ENCODE measurements around the gene PHEX. TPM values are rescaled to one million over a fixed set of nuclear protein-coding genes. Genes with fewer than 3 reads are reported as not detected.
A peak's percentile ranks its signal among the peaks of the same experiment; 100 is the strongest.

PHEX gene
- polyA plus RNA-seq (2011; rRNA removed) (0.10 and 0.17 TPM in 2 replicates), polyA minus RNA-seq (2011; rRNA and poly(A)+ RNA removed) (0.62 TPM in 1 of 2 replicates, not detected in the other)

DNA sequence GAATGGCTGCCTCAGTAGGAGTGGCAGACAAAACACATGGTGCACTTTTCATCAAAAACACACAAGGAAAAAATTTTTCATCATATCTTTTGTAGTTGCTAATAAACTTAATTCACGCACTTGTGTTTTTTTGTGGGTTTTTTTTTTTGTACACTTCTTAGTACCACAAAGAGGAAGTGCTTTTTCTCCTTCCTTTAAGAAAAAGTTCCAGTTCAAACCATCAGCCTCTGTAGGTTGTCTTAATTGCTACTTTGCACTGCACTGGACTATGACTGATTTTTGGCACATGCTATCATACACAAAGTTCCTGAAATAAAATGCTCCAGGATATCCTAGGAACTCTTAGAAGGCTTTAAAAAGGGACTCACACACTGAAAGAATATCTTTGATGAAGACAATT lies at the start of gene PHEX:
PHEX (plus strand) TSS at position 242 of the 400 bp plus-strand sequence. CDS start 681 bp downstream, outside the sequence.
- Histone ChIP-seq H3K4me3 (ENCODE audit: low read depth, low read length) (no peak within 1 kb of the TSS), H3K27me3 (ENCODE audit: control insufficient read depth, insufficient read depth, low read length) (no peaks in the 10 kb centered on the region), H3K36me3 (ENCODE audit: control insufficient read depth, insufficient read depth, low read length) (no peaks in the 10 kb centered on the region)
- no peak for DNase-seq (ENCODE audit: low read depth)
- ChIA-PET POLR2A (no interaction called here), CTCF (no interaction called here)
- TF ChIP-seq, protein P1, sequence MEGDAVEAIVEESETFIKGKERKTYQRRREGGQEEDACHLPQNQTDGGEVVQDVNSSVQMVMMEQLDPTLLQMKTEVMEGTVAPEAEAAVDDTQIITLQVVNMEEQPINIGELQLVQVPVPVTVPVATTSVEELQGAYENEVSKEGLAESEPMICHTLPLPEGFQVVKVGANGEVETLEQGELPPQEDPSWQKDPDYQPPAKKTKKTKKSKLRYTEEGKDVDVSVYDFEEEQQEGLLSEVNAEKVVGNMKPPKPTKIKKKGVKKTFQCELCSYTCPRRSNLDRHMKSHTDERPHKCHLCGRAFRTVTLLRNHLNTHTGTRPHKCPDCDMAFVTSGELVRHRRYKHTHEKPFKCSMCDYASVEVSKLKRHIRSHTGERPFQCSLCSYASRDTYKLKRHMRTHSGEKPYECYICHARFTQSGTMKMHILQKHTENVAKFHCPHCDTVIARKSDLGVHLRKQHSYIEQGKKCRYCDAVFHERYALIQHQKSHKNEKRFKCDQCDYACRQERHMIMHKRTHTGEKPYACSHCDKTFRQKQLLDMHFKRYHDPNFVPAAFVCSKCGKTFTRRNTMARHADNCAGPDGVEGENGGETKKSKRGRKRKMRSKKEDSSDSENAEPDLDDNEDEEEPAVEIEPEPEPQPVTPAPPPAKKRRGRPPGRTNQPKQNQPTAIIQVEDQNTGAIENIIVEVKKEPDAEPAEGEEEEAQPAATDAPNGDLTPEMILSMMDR (IDR thresholded peaks at IDR 0.05; ENCODE audit: insufficient read depth, low read depth, low read length), result no peak

DNA sequence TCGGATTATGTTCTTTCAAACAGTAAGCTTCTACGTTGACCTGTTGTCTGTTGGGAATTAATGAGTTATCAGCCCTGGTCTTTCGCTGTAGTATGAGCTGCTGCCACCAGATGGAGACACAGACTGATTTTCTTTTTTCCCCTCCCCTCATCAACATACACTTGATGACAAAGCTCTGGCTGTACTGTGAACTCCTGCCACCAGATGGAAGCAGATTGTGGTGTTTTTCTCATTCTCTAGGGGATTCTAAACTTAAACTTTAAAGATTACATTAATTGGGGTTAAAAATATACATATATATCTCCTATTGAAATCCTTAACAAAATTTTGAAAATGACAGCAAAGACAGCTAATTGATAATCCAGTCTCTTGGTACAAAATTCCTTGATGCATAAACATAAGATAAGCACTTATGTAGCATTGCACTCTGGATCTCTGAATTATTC lies 46.8 kb upstream of the PHEX start:
- CTCF ChIA-PET, result interaction anchor here (0.6 to 2.4 kb wide), 28 partner anchors 8 to 1917 kb away, joined by 3 to 18 read pairs (median 4); no protein-coding TSS in a partner anchor
- POLR2A ChIA-PET, result no interaction called here
- no peaks in the 10 kb centered on the region for H3K27me3 ChIP-seq (ENCODE audit: control insufficient read depth, insufficient read depth, low read length)
- DNase-seq (ENCODE audit: low read depth), result no peak
- TF ChIP-seq, protein P1 (IDR thresholded peaks at IDR 0.05; ENCODE audit: insufficient read depth, low read depth, low read length), result peak; percentile 77
- H3K4me3 ChIP-seq (ENCODE audit: low read depth, low read length), result no peak overlapping the region
- no peaks in the 10 kb centered on the region; the same call in 1 of the 2 replicates for H3K36me3 ChIP-seq (ENCODE audit: control insufficient read depth, insufficient read depth, low read length)

DNA sequence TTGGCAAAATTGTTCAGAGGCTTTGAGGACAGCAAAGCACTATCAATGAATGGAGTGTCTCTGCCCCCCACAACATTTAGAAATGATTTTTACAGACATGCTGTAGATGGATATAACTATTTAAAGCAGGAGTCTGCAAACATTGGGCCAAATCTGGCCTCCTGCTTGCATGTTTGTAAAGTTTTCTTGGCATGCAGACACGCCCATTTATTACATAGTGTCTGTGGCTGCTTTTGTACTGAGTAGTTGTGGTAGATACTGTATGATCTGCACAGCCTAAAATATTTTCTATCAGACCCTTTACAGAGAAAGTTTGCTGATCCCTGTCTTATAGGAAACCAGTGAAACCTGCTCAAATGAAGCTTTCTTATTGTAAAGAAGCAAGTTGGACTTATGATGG lies 45.5 kb upstream of the PHEX start:
- Histone ChIP-seq H3K27me3 (ENCODE audit: control insufficient read depth, insufficient read depth, low read length) (no peaks in the 10 kb centered on the region), H3K36me3 (ENCODE audit: control insufficient read depth, insufficient read depth, low read length) (no peaks in the 10 kb centered on the region; the same call in 1 of the 2 replicates), H3K4me3 (ENCODE audit: low read depth, low read length) (no peak overlapping the region)
- DNase-seq (ENCODE audit: low read depth), result no peak
- ChIA-PET POLR2A (no interaction called here), CTCF (interaction anchor here (2.2 to 2.4 kb wide), 2 partner anchors 11 to 762 kb away, joined by 17 to 18 read pairs; no protein-coding TSS in a partner anchor)
- TF ChIP-seq, protein P1 (IDR thresholded peaks at IDR 0.05; ENCODE audit: insufficient read depth, low read depth, low read length), result no peak

DNA sequence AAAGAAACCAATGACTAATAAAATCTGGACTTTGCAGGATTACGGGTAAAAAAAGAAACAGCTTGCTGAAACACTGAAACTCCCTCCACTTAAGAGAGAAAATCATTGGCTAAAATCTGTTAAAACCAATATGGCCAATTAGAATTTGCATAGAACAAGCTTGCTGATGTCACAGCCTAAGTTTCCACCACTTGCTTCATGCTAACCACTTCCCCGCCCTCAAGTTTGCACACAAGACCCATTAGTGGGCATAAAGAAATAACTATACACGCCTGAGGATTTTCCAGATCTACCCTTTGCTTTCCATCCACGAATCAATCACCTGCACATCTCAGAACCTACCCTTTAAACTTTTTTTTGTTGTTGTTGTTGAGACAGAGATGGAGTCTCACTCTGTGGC lies 42.7 kb upstream of the PHEX start:
- ChIA-PET CTCF (no interaction called here), POLR2A (no interaction called here)
- TF ChIP-seq, protein P1 (IDR thresholded peaks at IDR 0.05; ENCODE audit: insufficient read depth, low read depth, low read length), result no peak
- Histone ChIP-seq H3K4me3 (ENCODE audit: low read depth, low read length) (no peak overlapping the region), H3K27me3 (ENCODE audit: control insufficient read depth, insufficient read depth, low read length) (no peaks in the 10 kb centered on the region), H3K36me3 (ENCODE audit: control insufficient read depth, insufficient read depth, low read length) (no peaks in the 10 kb centered on the region; the same call in 1 of the 2 replicates)
- no peak for DNase-seq (ENCODE audit: low read depth)

DNA sequence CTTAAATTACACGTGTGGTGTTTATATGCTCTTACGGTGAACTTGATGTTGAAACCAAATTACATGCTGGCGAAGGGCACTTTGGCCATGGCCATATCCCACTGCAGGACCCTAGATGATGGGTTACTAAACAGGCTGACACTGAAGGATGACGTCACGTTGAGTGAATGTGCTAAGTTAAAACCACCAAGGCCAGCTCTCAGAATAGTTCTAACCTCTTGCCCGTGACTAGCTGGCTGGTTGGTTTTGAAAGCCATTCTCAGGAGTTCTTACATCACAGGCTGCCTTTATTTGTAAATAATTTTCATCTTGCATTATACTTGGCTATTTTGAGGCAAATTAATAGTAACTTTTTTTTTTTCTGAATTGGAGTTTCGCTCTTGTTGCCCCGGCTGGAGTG lies 41.3 kb upstream of the PHEX start:
- DNase-seq (ENCODE audit: low read depth), result no peak
- Histone ChIP-seq H3K4me3 (ENCODE audit: low read depth, low read length) (no peak overlapping the region), H3K36me3 (ENCODE audit: control insufficient read depth, insufficient read depth, low read length) (no peaks in the 10 kb centered on the region; the same call in 1 of the 2 replicates), H3K27me3 (ENCODE audit: control insufficient read depth, insufficient read depth, low read length) (no peaks in the 10 kb centered on the region)
- POLR2A ChIA-PET, result no interaction called here
- TF ChIP-seq, protein P1 (IDR thresholded peaks at IDR 0.05; ENCODE audit: insufficient read depth, low read depth, low read length), result no peak
- CTCF ChIA-PET, result no interaction called here
